Measurements from ENCODE around the gene PCDHB5.
"Not testable (repeated sequence)": the region's sequence is repeated elsewhere in the genome, so short reads cannot be mapped to it uniquely, and the experiment has no call there.

PCDHB5 gene

GRCh38 chr5:141150224-141150992, 15.4 kb downstream of the PCDHB5 start:
- H4K20me1 ChIP-seq, result no peaks in the 10 kb centered on the region
- no peak overlapping the region for H3K4me3 ChIP-seq
- no peak overlapping the region for H3K9ac ChIP-seq
- H3K9me3 ChIP-seq (replicated peaks in 1 of 11), result peaks cover 28 to 49% (median 37%) of the 10 kb centered on the region in 11 experiments
- no peaks in the 10 kb centered on the region for H3K36me3 ChIP-seq
- no peaks in the 10 kb centered on the region for H3K27me3 ChIP-seq
- no peak overlapping the region for H3K27ac ChIP-seq
- no peak for TF ChIP-seq Cebpa-rat (IDR thresholded peaks at IDR 0.05)
- no peak overlapping the region for H3K4me2 ChIP-seq
- H3K4me1 ChIP-seq, result no peaks in the 10 kb centered on the region

DNA sequence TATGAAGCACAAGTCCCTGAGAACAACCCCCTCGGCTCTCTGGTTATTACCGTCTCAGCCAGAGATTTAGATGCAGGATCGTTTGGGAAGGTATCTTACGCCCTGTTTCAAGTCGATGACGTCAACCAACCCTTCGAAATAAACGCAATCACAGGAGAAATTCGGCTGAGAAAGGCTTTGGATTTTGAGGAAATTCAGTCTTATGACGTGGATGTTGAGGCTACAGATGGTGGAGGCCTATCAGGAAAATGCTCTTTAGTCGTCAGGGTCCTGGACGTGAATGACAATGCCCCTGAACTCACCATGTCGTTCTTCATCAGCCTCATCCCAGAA, 16.0 kb downstream of the PCDHB5 start:
- peaks cover 31 to 54% (median 42%) of the 10 kb centered on the region in 11 experiments for H3K9me3 ChIP-seq (replicated peaks in 1 of 11)
- no peaks in the 10 kb centered on the region for H3K36me3 ChIP-seq
- no peaks in the 10 kb centered on the region for H3K4me1 ChIP-seq
- H3K4me2 ChIP-seq, result no peak overlapping the region
- H3K9ac ChIP-seq, result no peak overlapping the region
- no peaks in the 10 kb centered on the region for H3K27me3 ChIP-seq
- H4K20me1 ChIP-seq, result no peaks in the 10 kb centered on the region
- H3K27ac ChIP-seq, result no peak overlapping the region
- no peak for TF ChIP-seq Cebpa-rat (IDR thresholded peaks at IDR 0.05)
- H3K4me3 ChIP-seq, result no peak overlapping the region

- not testable (repeated sequence) for H3K27me3 ChIP-seq, H3K9ac ChIP-seq, H3K4me3 ChIP-seq, H3K36me3 ChIP-seq, H3K27ac ChIP-seq, H3K4me2 ChIP-seq, H3K4me1 ChIP-seq, H4K20me1 ChIP-seq
- H3K9me3 ChIP-seq (replicated peaks in 1 of 11), result peaks cover 38 to 61% (median 49%) of the 10 kb centered on the region in 11 experiments
Measured at GRCh38 chr5:141151632-141152031, 16.6 kb downstream of the PCDHB5 start.

GRCh38 chr5:141152096-141152495, 17.1 kb downstream of the PCDHB5 start:
- not testable (repeated sequence) for H4K20me1 ChIP-seq, H3K27me3 ChIP-seq, H3K9ac ChIP-seq, H3K36me3 ChIP-seq, H3K4me1 ChIP-seq, H3K4me2 ChIP-seq, H3K27ac ChIP-seq, H3K4me3 ChIP-seq
- peaks cover 43 to 66% (median 54%) of the 10 kb centered on the region in 11 experiments for H3K9me3 ChIP-seq (replicated peaks in 1 of 11)

DNA sequence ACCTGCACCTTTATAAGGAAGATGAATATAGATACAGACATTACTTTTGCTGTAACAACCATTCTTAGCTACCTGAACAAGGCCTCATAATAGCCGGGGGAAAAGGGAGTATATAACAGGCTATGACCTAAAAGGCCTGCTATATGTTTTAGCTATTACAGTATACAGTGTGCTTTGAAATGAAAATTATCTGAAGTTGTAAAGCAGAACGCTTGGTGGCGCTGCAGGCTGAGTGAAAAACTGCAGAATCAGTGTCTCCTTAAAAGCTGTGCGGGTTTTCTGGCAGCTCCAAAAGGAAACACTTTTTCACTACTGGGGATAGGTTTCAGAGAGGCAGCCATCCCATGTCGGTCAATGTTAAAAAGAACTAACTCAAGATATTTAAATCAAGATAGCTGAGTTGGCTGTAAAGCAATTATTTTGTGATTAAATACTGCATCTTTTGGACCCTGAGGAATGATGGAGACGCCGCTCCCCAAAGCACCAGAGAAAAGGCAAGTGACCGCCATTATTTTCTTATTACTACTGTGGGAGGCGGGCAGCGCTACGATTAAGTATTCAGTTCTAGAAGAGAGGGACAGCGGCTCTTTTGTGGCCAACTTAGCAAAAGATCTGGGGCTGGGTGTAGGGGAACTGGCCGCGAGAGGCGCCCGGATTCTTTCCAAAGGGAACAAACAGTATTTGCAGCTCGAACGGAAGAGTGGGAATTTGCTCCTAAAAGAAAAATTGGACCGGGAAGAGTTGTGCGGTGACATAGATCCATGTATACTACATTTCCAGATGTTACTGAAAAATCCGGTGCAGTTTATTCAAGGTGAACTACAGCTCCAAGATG, 20.8 kb downstream of the PCDHB5 start:
- Histone ChIP-seq H3K9me3 (replicated peaks in 1 of 11) (peaks cover 43 to 69% (median 57%) of the 10 kb centered on the region in 11 experiments), H3K4me2 (no peak overlapping the region), H3K4me1 (no peaks in the 10 kb centered on the region), H4K20me1 (no peaks in the 10 kb centered on the region), H3K9ac (no peak overlapping the region), H3K27me3 (no peaks in the 10 kb centered on the region), H3K4me3 (no peak overlapping the region), H3K27ac (no peak overlapping the region), H3K36me3 (no peaks in the 10 kb centered on the region)
- TF ChIP-seq Cebpa-rat (IDR thresholded peaks at IDR 0.05), result no peak

DNA sequence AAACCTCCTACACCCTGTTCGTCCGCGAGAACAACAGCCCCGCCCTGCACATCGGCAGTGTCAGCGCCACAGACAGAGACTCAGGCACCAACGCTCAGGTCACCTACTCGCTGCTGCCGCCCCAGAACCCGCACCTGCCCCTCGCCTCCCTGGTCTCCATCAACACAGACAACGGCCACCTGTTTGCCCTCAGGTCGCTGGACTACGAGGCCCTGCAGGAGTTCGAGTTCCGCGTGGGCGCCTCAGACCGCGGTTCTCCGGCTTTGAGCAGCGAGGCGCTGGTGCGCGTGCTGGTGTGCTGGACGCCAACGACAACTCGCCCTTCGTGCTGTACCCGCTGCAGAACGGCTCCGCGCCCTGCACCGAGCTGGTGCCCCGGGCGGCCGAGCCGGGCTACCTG, 22.4 kb downstream of the PCDHB5 start:
- not testable (repeated sequence) for H3K4me2 ChIP-seq, H3K27me3 ChIP-seq

DNA sequence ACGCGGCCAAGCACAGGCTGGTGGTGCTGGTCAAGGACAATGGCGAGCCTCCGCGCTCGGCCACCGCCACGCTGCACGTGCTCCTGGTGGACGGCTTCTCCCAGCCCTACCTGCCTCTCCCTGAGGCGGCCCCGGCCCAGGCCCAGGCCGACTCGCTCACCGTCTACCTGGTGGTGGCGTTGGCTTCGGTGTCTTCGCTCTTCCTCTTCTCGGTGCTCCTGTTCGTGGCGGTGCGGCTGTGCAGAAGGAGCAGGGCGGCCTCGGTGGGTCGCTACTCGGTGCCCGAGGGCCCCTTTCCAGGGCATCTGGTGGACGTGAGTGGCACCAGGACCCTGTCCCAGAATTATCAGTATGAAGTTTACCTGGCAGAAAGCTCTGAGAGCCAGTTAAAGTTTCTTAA, 22.9 kb downstream of the PCDHB5 start:
- not testable (repeated sequence) for H3K4me3 ChIP-seq, H4K20me1 ChIP-seq, H3K27me3 ChIP-seq, H3K27ac ChIP-seq, H3K36me3 ChIP-seq, H3K4me2 ChIP-seq, H3K4me1 ChIP-seq, H3K9ac ChIP-seq
- peaks cover 31 to 58% (median 46%) of the 10 kb centered on the region in 11 experiments for H3K9me3 ChIP-seq (replicated peaks in 1 of 11)

More for the DNA sequence above, 22.4 kb downstream of the PCDHB5 start:
- H4K20me1 ChIP-seq, H3K4me1 ChIP-seq, H3K36me3 ChIP-seq, H3K9ac ChIP-seq, H3K4me3 ChIP-seq, H3K27ac ChIP-seq: not testable (repeated sequence)
- peaks cover 27 to 55% (median 42%) of the 10 kb centered on the region in 11 experiments for H3K9me3 ChIP-seq (replicated peaks in 1 of 11)

- Histone ChIP-seq H3K27me3 (no peaks in the 10 kb centered on the region), H3K4me1 (no peaks in the 10 kb centered on the region), H3K27ac (no peak within 1 kb of the TSS), H3K4me3 (no peak within 1 kb of the TSS), H4K20me1 (no peaks in the 10 kb centered on the region), H3K9me3 (replicated peaks in 1 of 11) (peaks cover 28 to 53% (median 35%) of the 10 kb centered on the region in 11 experiments), H3K9ac (no peak within 1 kb of the TSS), H3K4me2 (no peak within 1 kb of the TSS), H3K36me3 (no peaks in the 10 kb centered on the region)
- TF ChIP-seq Cebpa-rat (IDR thresholded peaks at IDR 0.05), result no peak
Measured at GRCh38 chr5:141172381-141173204, 37.6 kb downstream of the PCDHB5 start, which contains the start of gene PCDHB7. TSS of gene PCDHB7 (plus strand) at chr5:141172644. CDS start at chr5:141172836, 192 bp downstream.

GRCh38 chr5:141174291-141175104, 39.5 kb downstream of the PCDHB5 start:
- H3K27ac ChIP-seq, H3K27me3 ChIP-seq, H3K36me3 ChIP-seq, H3K4me3 ChIP-seq, H3K4me1 ChIP-seq, H4K20me1 ChIP-seq, H3K4me2 ChIP-seq, H3K9ac ChIP-seq: not testable (repeated sequence)
- H3K9me3 ChIP-seq (replicated peaks in 1 of 11), result peaks cover 33 to 60% (median 42%) of the 10 kb centered on the region in 11 experiments

All from BLaER1 treated with 17β-estradiol and CSF1 and Interleukin-3, amounts not matched to agents 10 nM and 100 nM (cell line).